ENCODE data around the gene KNL1. TPM values are rescaled to one million over a fixed set of nuclear protein-coding genes. Genes with fewer than 3 reads are reported as not detected.

The KNL1 gene
- total and polyA plus RNA-seq, 12 donors: 0.10 to 2.6 (median 0.63) TPM

- no peak overlapping the region for H3K4me3 ChIP-seq
- no peak for ATAC-seq
- no peaks in the 10 kb centered on the region for H3K27me3 ChIP-seq
- no peaks in the 10 kb centered on the region for H3K9me3 ChIP-seq
- H3K4me1 ChIP-seq: peaks cover 0 to 1% (median 0%) of the 10 kb centered on the region in 9 donors
- intact Hi-C loops (cut with DNase I): loop anchor here in 1 of 10 donors (10.0 kb wide), 1 partner anchor 210 kb away; the partner anchor contains the start of gene VPS18
- H3K36me3 ChIP-seq: peaks cover 0 to 2% (median 0%) of the 10 kb centered on the region in 9 donors
- no peak for TF ChIP-seq CTCF (IDR thresholded peaks at IDR 0.05)
- DNase-seq: no peak
- H3K27ac ChIP-seq: no peak overlapping the region
Observed at GRCh38 chr15:40684381-40684780, 90.3 kb downstream of the KNL1 start.

GRCh38 chr15:40685376-40685775, 91.3 kb downstream of the KNL1 start:
- WGBS, 2 donors: 93 to 94% methylated on average over 2 of the region's 2 CpGs
- no peaks in the 10 kb centered on the region for H3K4me1 ChIP-seq
- DNase-seq: no peak
- intact Hi-C loops (cut with DNase I): loop anchor here in 1 of 10 donors (10.0 kb wide), 1 partner anchor 209 kb away; the partner anchor contains the start of gene VPS18
- no peak overlapping the region for H3K4me3 ChIP-seq
- peaks cover 0 to 12% (median 0%) of the 10 kb centered on the region in 9 donors for H3K36me3 ChIP-seq
- H3K27ac ChIP-seq: no peak overlapping the region
- H3K27me3 ChIP-seq: no peaks in the 10 kb centered on the region
- no peak for TF ChIP-seq CTCF (IDR thresholded peaks at IDR 0.05)
- ATAC-seq: no peak
- no peaks in the 10 kb centered on the region for H3K9me3 ChIP-seq

GRCh38 chr15:40688932-40689799, 95.1 kb downstream of the KNL1 start:
- no peak for DNase-seq
- Histone ChIP-seq H3K9me3 (no peaks in the 10 kb centered on the region), H3K36me3 (peaks cover 0 to 30% (median 0%) of the 10 kb centered on the region in 9 donors), H3K4me3 (no peak overlapping the region), H3K27me3 (no peaks in the 10 kb centered on the region), H3K27ac (no peak overlapping the region), H3K4me1 (peaks cover 0 to 12% (median 9%) of the 10 kb centered on the region in 9 donors)
- intact Hi-C loops (cut with DNase I): loop anchor here in 1 of 10 donors (10.0 kb wide), 1 partner anchor 206 kb away; the partner anchor contains the start of gene VPS18
- TF ChIP-seq CTCF (IDR thresholded peaks at IDR 0.05): no peak
- 80 to 82% methylated on average over 9 of the region's 9 CpGs for WGBS, 2 donors
- no peak for ATAC-seq

GRCh38 chr15:40691737-40692136, 97.7 kb downstream of the KNL1 start:
- no peaks in the 10 kb centered on the region for H3K27me3 ChIP-seq
- H3K4me3 ChIP-seq: no peak overlapping the region
- DNase-seq: no peak
- peaks cover 0 to 30% (median 0%) of the 10 kb centered on the region in 9 donors for H3K36me3 ChIP-seq
- H3K9me3 ChIP-seq: no peaks in the 10 kb centered on the region
- intact Hi-C loops (cut with DNase I): loop anchor here in 3 of 10 donors (5.0 to 10.0 kb wide), 4 partner anchors 51 to 203 kb away; partner anchors contain the start of gene VPS18 (in 2 of the 3)
- peaks cover 0 to 24% (median 18%) of the 10 kb centered on the region in 9 donors for H3K4me1 ChIP-seq
- TF ChIP-seq CTCF (IDR thresholded peaks at IDR 0.05): no peak
- H3K27ac ChIP-seq: no peak overlapping the region
- WGBS, 2 donors: 95 to 99% methylated on average over 4 of the region's 4 CpGs
- no peak for ATAC-seq
